Stimulated activated CD8-positive, alpha-beta memory T cell treated with anti-CD3 and anti-CD28 coated beads, Interleukin-15, amount 100 ng/mL, for 48 hours (primary cell): Measurements from ENCODE around the gene UBE2D1.

ENCODE experiments used
- DNase-seq, 2 donors: peaks; one replicate each; pipeline ENCODE4 v3.0.0-alpha.2; 2020; ENCODE audit warnings: low read depth in 2 of 2

Gene UBE2D1

GRCh38 chr10:58334817-58335305 lies at the start of gene UBE2D1:
Gene UBE2D1 (plus strand): TSS chr10:58335006. CDS start chr10:58335202, 196 bp downstream.
- DNase-seq: peak; percentile 75 to 80

- DNase-seq: no peak
Measured at GRCh38 chr10:58291538-58292174, 43.1 kb upstream of the UBE2D1 start.

- no peak for DNase-seq
Measured at GRCh38 chr10:58293989-58294388, 40.8 kb upstream of the UBE2D1 start.

GRCh38 chr10:58299580-58299979 lies 35.2 kb upstream of the UBE2D1 start:
- DNase-seq: peak; percentile 6 to 8

- DNase-seq: no peak
Measured at GRCh38 chr10:58300676-58301075, 34.1 kb upstream of the UBE2D1 start.

- no peak for DNase-seq
Measured at GRCh38 chr10:58302254-58302653, 32.6 kb upstream of the UBE2D1 start.

- DNase-seq: no peak
Measured at GRCh38 chr10:58304099-58304633, 30.6 kb upstream of the UBE2D1 start.

GRCh38 chr10:58305821-58306220 lies 29.0 kb upstream of the UBE2D1 start:
- DNase-seq: no peak

- no peak for DNase-seq
Measured at GRCh38 chr10:58307676-58308075, 27.1 kb upstream of the UBE2D1 start.

- DNase-seq: no peak
Measured at GRCh38 chr10:58311026-58311425, 23.8 kb upstream of the UBE2D1 start.

GRCh38 chr10:58316874-58317273 lies 17.9 kb upstream of the UBE2D1 start:
- no peak for DNase-seq

GRCh38 chr10:58318346-58318745 lies 16.5 kb upstream of the UBE2D1 start:
- no peak for DNase-seq

- no peak for DNase-seq
Measured at GRCh38 chr10:58319599-58319998, 15.2 kb upstream of the UBE2D1 start.

- no peak for DNase-seq
Measured at GRCh38 chr10:58320351-58321049, 14.3 kb upstream of the UBE2D1 start.

GRCh38 chr10:58322072-58322834 lies 12.6 kb upstream of the UBE2D1 start:
- no peak for DNase-seq

GRCh38 chr10:58322835-58323209 lies 12.0 kb upstream of the UBE2D1 start:
- no peak for DNase-seq

GRCh38 chr10:58326967-58327381 lies 7.8 kb upstream of the UBE2D1 start:
- DNase-seq: no peak

GRCh38 chr10:58328233-58328632 lies 6.6 kb upstream of the UBE2D1 start:
- DNase-seq: no peak

- no peak for DNase-seq
Measured at GRCh38 chr10:58330431-58330830, 4.4 kb upstream of the UBE2D1 start.

- DNase-seq: no peak
Measured at GRCh38 chr10:58331646-58332045, 3.2 kb upstream of the UBE2D1 start.

GRCh38 chr10:58335306-58336005 lies 650 bp downstream of the UBE2D1 start:
- peak in 1 of 2 donors; percentile 2 for DNase-seq

GRCh38 chr10:58336242-58336641 lies 1.4 kb downstream of the UBE2D1 start:
- DNase-seq: no peak
